Heart right ventricle (tissue), 16 donors: ENCODE data around the gene ADGRG4. TPM values are rescaled to one million over a fixed set of nuclear protein-coding genes. Genes with fewer than 3 reads are reported as not detected.
"Not testable (repeated sequence)": the region's sequence is repeated elsewhere in the genome, so short reads cannot be mapped to it uniquely, and the experiment has no call there.

ENCODE experiments used
- ATAC-seq, 8 donors: fragments of 200-7000 bp; cut with Tn5 transposase; one replicate each; pipeline ENCODE4 v1.9.1; 2020; ENCODE audit warnings: mild to moderate bottlenecking in 8 of 8, moderate library complexity in 8 of 8, moderate number of reproducible peaks in 1 of 8
- DNase-seq, 2 donors: peaks; one replicate each; pipeline ENCODE4 v3.0.0-alpha.2; 2020
- H3K27ac ChIP-seq, 10 donors: fragments of 200-600 bp; sonication (generic) in 2 of 10; one replicate each; pipeline versions ENCODE4 v1.5.0 to v1.8.0; 2020 to 2022; ENCODE audit warnings: mild to moderate bottlenecking in 3 of 10
- H3K27me3 ChIP-seq, 7 donors: fragments of 200-600 bp; one replicate each; pipeline ENCODE4 v1.8.0; 2021 to 2022; ENCODE audit warnings: mild to moderate bottlenecking in 2 of 7
- H3K36me3 ChIP-seq, 9 donors: fragments of 200-600 bp; sonication (generic) in 1 of 9; one replicate each; pipeline versions ENCODE4 v1.5.0 to v1.8.0; 2020 to 2022; ENCODE audit warnings: mild to moderate bottlenecking in 2 of 9
- H3K4me1 ChIP-seq, 9 donors: fragments of 200-600 bp; sonication (generic) in 1 of 9; one replicate each; pipeline versions ENCODE4 v1.5.0 to v1.8.0; 2020 to 2022; ENCODE audit warnings: mild to moderate bottlenecking in 4 of 9
- H3K4me3 ChIP-seq, 10 donors: fragments of 200-600 bp; sonication (generic) in 2 of 10; one replicate each; pipeline versions ENCODE4 v1.5.0 to v1.8.0; 2020 to 2022; ENCODE audit warnings: mild to moderate bottlenecking in 7 of 10, moderate library complexity in 2 of 10
- H3K9me3 ChIP-seq, 11 donors: fragments of 200-600 bp in 10 of 11; sonication (generic) in 2 of 11; one replicate each; pipeline versions ENCODE4 v1.5.0 to v1.8.0; 2013 to 2022; ENCODE audit warnings: mild to moderate bottlenecking in 2 of 11, control low read depth in 1 of 11, moderate library complexity in 1 of 11
- WGBS, 2 donors: extraction: QIAGEN DNeasy Blood & Tissue Kit; methylation state at CpG; one replicate each; pipeline ENCODE4 v1.1.7; 2013; ENCODE audit warnings: inconsistent platforms in 1 of 2; 5-methylcytosine and 5-hydroxymethylcytosine counted together
- intact Hi-C, 10 donors: fragments of 100-400 bp; cut with DNase I; formaldehyde crosslinking; loops; one replicate each; pipeline versions ENCODE4 v1.11.1 to v1.14.2; 2022
- polyA plus RNA-seq, 2 donors: library from polyadenylated mRNA; stranded (reverse); fragments of 200-250 nt; gene quantifications; one replicate each; pipeline ENCODE4 v1.2.3, GENCODE V29; 2013
- total RNA-seq, 10 donors: library from RNA; stranded (reverse); fragmentation: NEBNext Ultra II Directional in 3 of 10; extraction: Animal tissue kit (Norgen Biotek cat#: 25700) in 3 of 10; gene quantifications; one replicate each; pipeline versions ENCODE4 v1.2.1 to v1.2.4, GENCODE V29; 2021 to 2023
- TF ChIP-seq, protein P1 (sequence below), 9 donors: fragments of 200-600 bp; sonication (generic) in 2 of 9; IDR thresholded peaks; one replicate each; pipeline versions ENCODE4 v1.5.0 to v1.8.0; 2021 to 2022; ENCODE audit warnings: antibody characterized with exemption in 9 of 9, mild to moderate bottlenecking in 5 of 9, moderate library complexity in 1 of 9
- donor health status: Arrhythmogenic right ventricular cardiomyopathy.
- donor health status: ischemic (EF 13 %, LVEDD 7.1; RV severe dilation, severe dysfunction).
- donor health status: healthy with polysubstance abuse.
- donor health status: DM: no; HTN: yes; CAD: no.
- donor health status: DM: no; HTN: no; CAD: no.
- donor health status: ischemic (EF 25% LVEDD 6.9; RV normal size, moderate dysfunction).
- donor health status: ischemic (EF 25% LVEDD 5.7; RV mildly dilated, moderate dysfunction).
- donor health status: healthy.
- donor health status: DM: yes; HTN: yes; CAD: no.
- donor health status: Ischemic cardiomyopathy.
- donor health status: ischemic (EF 35%, LVEDD 5.7; RV mildly dilated, moderate dysfunction).
- donor health status: nonischemic (EF 11% LVEDD 7.7; RV severe dilation, severe dysfunction).
- donor health status: DM: yes; HTN: yes; CAD: no.
- donor health status: PGD.
- donor health status: ischemic (EF 29% LVEDD 5.4; RV normal size, mild dysfunction).
- donor health status: nonischemic (EF 23%, LVEDD 6.1; RV moderate dilation, normal function).

The ADGRG4 gene
- total and polyA plus RNA-seq, 12 donors = 0.02 to 0.09 TPM; not detected in 10

DNA sequence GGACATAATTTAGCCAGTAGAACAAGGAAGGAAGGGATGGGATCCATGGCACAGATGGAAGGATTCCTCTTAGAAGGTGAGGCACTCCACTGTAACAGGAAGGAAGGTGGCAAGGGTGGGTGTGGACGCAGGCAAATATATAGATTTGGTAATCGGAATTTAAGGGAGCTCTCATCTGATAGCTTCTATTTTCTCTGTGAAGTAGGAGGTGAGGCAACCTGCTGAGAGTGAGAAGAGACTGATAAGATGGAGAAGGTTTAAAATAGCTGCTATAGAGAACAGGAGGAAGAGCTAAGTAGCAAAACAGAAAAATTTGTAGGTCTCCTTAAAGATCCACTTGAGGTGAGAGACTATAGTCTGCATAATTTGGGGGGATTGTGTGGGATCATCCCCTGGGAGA is 125.2 kb downstream of the ADGRG4 start:
- H3K4me1 ChIP-seq = no peaks in the 10 kb centered on the region
- no peak for ATAC-seq
- intact Hi-C loops = loop anchor here in 1 of 10 donors (5.0 kb wide), 1 partner anchor 1346 kb away; no protein-coding TSS in a partner anchor
- WGBS, 2 donors = 16 to 21% methylated on average over 2 of the region's 2 CpGs
- no peak overlapping the region for H3K4me3 ChIP-seq
- no peak for DNase-seq
- no peak overlapping the region for H3K27ac ChIP-seq
- no peaks in the 10 kb centered on the region for H3K9me3 ChIP-seq
- TF ChIP-seq, protein P1, sequence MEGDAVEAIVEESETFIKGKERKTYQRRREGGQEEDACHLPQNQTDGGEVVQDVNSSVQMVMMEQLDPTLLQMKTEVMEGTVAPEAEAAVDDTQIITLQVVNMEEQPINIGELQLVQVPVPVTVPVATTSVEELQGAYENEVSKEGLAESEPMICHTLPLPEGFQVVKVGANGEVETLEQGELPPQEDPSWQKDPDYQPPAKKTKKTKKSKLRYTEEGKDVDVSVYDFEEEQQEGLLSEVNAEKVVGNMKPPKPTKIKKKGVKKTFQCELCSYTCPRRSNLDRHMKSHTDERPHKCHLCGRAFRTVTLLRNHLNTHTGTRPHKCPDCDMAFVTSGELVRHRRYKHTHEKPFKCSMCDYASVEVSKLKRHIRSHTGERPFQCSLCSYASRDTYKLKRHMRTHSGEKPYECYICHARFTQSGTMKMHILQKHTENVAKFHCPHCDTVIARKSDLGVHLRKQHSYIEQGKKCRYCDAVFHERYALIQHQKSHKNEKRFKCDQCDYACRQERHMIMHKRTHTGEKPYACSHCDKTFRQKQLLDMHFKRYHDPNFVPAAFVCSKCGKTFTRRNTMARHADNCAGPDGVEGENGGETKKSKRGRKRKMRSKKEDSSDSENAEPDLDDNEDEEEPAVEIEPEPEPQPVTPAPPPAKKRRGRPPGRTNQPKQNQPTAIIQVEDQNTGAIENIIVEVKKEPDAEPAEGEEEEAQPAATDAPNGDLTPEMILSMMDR (IDR thresholded peaks at IDR 0.05) = no peak
- no peaks in the 10 kb centered on the region for H3K36me3 ChIP-seq
- H3K27me3 ChIP-seq = peaks cover 0 to 23% (median 0%) of the 10 kb centered on the region in 7 donors

DNA sequence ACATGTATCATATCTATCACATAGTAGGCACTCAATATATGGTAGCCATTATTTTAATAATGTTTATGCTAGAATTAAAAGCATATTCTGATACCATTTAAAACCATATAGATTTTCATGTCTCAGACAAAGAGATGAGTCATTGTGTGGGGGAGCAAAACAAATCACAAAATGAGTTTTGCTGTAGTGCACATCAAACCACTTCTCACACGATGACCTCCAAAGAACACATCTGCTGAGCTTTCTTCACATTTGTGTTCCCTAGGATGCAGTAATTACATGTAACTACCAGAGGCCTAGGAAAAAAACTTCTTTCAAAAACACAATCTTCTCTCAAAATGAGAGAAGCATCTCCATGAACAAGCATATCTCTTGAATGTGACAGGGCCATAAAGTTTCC is 130.9 kb downstream of the ADGRG4 start:
- intact Hi-C loops = no loop called here
- ATAC-seq (no peak), DNase-seq (no peak)
- Histone ChIP-seq H3K4me1 (no peaks in the 10 kb centered on the region), H3K27ac (no peak overlapping the region), H3K27me3 (peaks cover 0 to 12% (median 0%) of the 10 kb centered on the region in 7 donors), H3K4me3 (no peak overlapping the region), H3K9me3 (no peaks in the 10 kb centered on the region), H3K36me3 (no peaks in the 10 kb centered on the region)
- WGBS, 2 donors = 59 to 64% methylated on average over 1 of the region's 1 CpG
- TF ChIP-seq, protein P1 (IDR thresholded peaks at IDR 0.05) = no peak

DNA sequence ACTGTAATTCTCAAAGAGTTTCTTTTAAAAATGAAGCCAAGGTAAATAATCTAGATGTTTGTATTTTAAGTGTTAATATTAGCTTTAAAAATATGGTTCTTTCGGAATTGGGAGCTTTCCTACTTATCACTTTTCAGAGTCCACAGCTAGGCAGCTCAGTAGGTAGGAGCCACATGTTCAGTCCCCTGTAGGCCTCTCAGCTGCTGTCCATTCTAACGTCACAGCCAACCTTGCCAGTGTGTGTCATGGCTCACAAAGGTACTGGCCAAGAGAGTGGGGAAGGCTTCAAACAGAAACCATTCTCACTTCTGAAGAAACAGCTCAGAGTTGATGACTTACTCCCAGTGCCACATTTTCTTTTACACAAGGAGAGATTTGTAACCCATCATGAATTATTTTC is 137.0 kb downstream of the ADGRG4 start:
- no peak overlapping the region for H3K4me3 ChIP-seq
- DNase-seq = no peak
- no peak for ATAC-seq
- no peak overlapping the region for H3K27ac ChIP-seq
- TF ChIP-seq, protein P1 (IDR thresholded peaks at IDR 0.05) = no peak
- no peaks in the 10 kb centered on the region for H3K4me1 ChIP-seq
- peaks cover 0 to 5% (median 0%) of the 10 kb centered on the region in 7 donors for H3K27me3 ChIP-seq
- WGBS, 2 donors = 53 to 55% methylated on average over 2 of the region's 2 CpGs
- H3K36me3 ChIP-seq = no peaks in the 10 kb centered on the region
- no peaks in the 10 kb centered on the region for H3K9me3 ChIP-seq
- intact Hi-C loops = no loop called here

DNA sequence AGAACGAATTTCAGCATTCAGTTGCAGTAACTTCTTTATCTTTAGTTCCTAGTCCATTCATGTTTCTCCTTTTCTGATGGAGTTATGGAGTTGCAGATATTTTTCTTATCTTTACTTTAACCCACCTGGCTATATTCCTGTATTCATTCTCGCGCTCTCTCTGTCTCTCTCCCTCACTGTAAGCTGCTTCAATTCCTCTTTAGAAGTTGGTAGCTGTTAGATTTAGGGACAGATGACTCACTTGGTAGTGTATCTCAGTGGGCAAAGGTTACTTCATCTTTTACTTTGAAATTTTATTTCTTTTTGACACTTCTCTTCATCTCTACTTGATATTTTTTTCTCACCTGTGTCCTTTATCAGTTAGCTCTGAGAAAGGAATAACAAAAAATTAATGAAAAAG is 137.4 kb downstream of the ADGRG4 start:
- peaks cover 0 to 5% (median 0%) of the 10 kb centered on the region in 7 donors for H3K27me3 ChIP-seq
- DNase-seq (no peak), ATAC-seq (no peak)
- intact Hi-C loops = no loop called here
- WGBS, 2 donors = 83 to 86% methylated on average over 3 of the region's 3 CpGs
- no peaks in the 10 kb centered on the region for H3K4me1 ChIP-seq
- TF ChIP-seq, protein P1 (IDR thresholded peaks at IDR 0.05) = no peak
- H3K27ac ChIP-seq = no peak overlapping the region
- H3K36me3 ChIP-seq = no peaks in the 10 kb centered on the region
- H3K9me3 ChIP-seq = no peaks in the 10 kb centered on the region
- H3K4me3 ChIP-seq = no peak overlapping the region

DNA sequence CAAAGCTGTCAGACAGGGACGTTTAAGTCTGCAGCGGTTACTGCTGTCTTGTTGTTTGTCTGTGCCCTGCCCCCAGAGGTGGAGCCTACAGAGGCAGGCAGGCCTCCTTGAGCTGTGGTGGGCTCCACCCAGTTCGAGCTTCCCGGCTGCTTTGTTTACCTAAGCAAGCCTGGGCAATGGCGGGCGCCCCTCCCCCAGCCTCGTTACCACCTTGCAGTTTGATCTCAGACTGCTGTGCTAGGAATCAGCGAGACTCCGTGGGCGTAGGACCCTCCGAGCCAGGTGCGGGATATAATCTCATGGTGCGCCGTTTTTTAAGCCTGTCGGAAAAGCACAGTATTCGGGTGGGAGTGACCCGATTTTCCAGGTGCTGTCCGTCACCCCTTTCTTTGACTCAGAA is 144.9 kb downstream of the ADGRG4 start:
- H3K9me3 ChIP-seq, ATAC-seq, intact Hi-C loops, H3K27ac ChIP-seq, H3K36me3 ChIP-seq, H3K4me3 ChIP-seq, H3K27me3 ChIP-seq, DNase-seq, H3K4me1 ChIP-seq: not testable (repeated sequence)
- 90 to 91% methylated on average over 14 to 15 of the region's 18 CpGs for WGBS, 2 donors
